OCI-LY3 (cell line): Measurements from ENCODE around the gene APLF.

ENCODE experiments used
- EZH2phosphoT487 ChIP-seq: fragments of 200-600 bp; shearing (Covaris generic); IDR thresholded peaks from 2 replicates; pipeline ENCODE4 v1.6.1; 2018; ENCODE audit warnings: antibody characterized with exemption, mixed run types, low read depth
- TF ChIP-seq, protein P1 (sequence below): fragments of 200-600, 300-600 bp; sonication (generic); IDR thresholded peaks from 2 replicates; pipeline ENCODE4 v1.5.1; 2014; ENCODE audit warnings: antibody characterized with exemption, low read length, low read depth

DNA sequence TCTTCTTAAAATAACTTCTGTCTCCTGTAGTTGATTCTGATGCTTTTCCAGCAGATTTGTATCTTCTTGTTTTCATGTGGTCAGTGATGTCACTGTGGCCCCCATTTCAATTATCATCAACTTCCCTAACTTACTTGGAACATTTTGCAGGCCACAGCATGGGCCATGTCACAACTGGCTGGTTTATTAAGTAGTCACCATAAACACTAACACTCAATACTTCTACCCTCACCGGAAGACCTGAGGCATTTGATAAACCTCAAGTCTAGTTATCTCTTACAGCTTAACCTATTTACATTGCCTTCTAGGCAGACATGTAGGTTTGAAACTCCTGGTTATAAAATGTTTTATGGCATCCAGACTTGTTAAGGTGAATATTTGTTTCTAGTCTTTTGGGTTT lies 138.6 kb downstream of the APLF start:
- TF ChIP-seq, protein P1, sequence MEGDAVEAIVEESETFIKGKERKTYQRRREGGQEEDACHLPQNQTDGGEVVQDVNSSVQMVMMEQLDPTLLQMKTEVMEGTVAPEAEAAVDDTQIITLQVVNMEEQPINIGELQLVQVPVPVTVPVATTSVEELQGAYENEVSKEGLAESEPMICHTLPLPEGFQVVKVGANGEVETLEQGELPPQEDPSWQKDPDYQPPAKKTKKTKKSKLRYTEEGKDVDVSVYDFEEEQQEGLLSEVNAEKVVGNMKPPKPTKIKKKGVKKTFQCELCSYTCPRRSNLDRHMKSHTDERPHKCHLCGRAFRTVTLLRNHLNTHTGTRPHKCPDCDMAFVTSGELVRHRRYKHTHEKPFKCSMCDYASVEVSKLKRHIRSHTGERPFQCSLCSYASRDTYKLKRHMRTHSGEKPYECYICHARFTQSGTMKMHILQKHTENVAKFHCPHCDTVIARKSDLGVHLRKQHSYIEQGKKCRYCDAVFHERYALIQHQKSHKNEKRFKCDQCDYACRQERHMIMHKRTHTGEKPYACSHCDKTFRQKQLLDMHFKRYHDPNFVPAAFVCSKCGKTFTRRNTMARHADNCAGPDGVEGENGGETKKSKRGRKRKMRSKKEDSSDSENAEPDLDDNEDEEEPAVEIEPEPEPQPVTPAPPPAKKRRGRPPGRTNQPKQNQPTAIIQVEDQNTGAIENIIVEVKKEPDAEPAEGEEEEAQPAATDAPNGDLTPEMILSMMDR: no peak
- TF ChIP-seq EZH2phosphoT487: no peak
